Activated CD4-positive, alpha-beta T cell treated with anti-CD3 and anti-CD28 coated beads, Interleukin-2, Interleukin-6, amounts not matched to agents 100 ng/mL and 50 ng/mL, durations not matched to agents 16 hours and 8 hours (primary cell): ENCODE measurements around the gene UCP2.

Source experiments
- DNase-seq: peaks from one replicate; pipeline ENCODE4 v3.0.0-alpha.2; 2020

The UCP2 gene

DNA sequence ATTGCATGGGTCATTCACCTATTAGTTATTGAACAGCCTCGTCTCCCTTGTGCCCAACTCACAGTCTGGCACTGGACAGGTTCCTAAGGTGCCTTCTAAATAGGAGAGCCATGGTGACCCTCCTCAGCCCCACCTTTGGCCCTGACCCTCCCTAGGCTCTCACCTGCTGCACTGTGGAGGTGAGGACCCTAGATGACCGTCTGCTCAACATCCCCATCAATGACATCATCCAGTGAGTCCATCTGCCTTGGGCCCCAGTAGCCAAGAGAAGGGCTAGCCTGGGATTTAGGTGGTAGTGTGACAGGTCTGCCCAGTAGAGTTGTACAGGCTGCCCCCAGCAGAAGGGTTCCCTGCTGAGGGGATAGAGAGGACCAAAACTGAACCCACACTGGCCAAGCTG is 13.6 kb downstream of the UCP2 start:
- no peak for DNase-seq

DNA sequence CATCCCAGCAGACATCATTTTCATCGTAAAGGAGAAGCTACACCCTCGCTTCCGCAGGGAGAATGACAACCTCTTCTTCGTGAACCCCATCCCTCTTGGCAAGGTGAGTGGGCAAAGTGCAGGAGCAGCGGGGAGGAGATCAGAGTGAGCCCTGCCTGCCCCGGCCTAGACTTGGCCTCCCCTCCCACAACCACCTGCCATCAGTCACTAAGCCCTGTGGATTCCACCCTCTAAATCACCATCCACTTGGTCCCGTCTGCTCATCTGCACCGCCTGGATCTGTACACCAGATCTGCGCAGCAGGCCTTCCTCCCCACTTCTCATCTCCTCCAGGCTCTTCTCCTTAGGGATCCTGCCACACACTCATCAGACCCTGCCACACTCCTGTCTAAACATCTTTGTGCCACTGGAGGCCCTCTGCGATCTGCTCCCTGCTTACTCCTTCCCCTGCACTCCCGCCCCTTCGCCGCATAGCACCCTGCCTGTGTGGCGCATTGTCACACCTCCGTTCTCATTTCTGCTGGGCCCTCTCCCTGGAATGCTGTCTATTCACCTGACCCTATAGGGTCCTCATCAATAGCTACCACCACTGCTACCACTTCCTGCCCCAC is 14.2 kb downstream of the UCP2 start:
- DNase-seq, result no peak

DNA sequence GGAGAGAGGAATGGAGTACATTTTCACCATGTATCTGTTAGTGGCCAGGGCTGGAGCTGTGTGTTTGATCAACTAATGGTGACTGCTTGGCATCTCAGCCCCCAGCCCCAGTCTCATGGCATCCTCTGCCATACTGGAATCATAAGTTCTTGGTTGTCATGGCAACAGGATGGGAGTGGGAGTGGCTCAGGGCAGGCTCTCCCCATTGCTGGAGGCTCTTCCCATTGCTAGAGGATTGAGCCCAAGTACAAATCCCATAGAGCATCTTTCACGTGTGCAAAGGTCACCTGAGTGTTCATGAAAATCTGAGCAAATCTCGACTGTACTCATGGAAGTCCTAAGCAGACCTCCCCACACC is 16.9 kb downstream of the UCP2 start:
- no peak for DNase-seq

DNA sequence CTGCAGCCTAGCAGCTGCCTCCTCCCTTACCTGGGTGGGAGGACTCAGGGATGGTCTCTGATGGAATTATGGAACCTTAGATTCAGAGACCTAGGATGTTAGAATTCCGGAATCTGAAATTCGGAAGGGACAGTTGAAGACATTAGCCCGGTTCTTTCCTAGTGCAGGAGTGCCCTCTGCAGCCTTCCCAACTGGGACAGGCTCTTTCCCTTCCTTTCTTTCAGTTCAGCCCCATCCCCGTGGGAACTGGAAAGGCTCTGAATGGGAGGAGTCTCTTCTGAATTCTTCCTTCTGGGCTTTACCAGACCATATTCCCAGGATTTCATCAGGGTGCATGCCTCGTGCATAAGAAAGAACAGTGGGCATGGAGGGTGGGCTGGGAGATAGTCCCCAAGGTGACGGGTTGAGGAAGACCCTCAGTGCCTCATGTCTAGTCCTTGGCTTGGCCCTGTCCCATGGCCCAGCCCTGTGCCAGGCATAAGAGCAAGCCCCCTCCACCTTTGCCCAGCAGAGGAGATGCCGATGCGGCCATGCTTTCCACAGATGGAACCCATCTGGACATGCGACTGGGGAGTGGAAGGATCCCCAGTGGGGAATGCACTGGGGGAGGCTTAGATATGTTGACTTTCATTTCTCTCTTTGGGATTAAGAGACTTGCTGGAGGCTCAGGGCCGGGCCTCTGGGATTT is 17.4 kb downstream of the UCP2 start:
- DNase-seq, result no peak

DNA sequence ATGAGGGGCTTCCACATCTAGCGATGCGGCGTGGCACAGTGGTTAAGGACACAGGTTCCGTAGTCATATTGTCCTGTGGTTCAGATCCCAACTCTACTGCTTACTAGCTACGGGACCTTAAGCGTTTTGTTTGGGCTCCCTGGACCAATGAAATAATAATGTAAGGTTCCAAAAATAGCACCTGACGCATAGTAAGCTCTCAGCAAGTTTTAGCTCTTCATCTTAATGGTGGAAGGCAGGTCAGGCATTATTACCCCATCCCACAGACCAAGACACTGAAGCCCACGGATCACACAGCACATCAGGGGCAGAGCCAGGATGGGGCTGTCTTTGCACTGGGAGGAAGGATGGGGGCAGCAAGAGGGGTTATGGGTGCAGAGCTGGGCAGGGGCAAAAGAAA is 18.8 kb downstream of the UCP2 start:
- no peak for DNase-seq

DNA sequence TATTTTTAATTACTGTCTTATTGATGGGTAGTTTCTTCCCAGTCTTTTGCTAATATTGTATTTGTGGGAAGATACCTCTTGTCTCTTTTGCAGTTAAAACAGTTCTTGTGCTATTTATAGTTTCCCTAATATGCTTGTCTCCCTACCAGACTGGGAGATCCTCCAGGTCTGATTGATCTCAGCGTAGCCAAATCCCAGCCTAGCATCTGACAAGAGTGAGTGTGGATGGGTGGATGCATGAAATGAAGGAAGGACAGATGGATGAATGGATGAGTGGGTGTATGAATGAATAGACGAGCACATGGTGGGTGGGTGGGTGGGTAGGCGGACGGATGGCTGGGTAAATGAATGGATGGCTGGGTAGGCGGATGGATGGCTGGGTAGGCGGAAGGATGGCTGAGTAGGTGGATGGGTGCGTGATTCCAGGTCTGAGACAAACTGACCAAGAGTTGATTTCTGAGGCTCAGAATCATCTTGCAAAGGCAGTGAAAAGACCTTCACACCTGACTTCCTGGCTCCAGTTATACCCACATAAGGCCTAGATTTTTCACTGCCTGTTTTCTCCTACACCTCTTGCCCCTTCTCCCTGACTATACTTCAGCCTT is 20.4 kb downstream of the UCP2 start:
- no peak for DNase-seq

DNA sequence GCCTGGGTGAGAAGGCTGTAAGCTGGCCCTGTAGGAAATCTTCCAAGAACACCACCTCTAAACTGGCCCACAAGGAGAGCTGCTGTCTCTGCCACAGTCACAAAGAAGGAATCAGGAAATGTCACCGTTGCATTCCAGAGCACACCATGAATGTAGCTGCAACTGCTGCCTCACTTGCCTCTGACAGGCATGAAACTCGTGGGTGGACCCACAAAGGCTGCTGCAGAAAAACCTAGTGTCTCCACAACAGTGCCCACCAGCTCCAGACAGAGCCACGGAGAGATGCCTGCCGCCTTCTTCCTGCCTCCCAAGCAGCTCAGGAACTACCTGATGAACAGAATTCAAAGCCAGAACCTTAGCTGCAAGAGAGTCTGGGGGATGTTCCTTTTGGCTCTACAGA is 21.3 kb downstream of the UCP2 start:
- no peak for DNase-seq

DNA sequence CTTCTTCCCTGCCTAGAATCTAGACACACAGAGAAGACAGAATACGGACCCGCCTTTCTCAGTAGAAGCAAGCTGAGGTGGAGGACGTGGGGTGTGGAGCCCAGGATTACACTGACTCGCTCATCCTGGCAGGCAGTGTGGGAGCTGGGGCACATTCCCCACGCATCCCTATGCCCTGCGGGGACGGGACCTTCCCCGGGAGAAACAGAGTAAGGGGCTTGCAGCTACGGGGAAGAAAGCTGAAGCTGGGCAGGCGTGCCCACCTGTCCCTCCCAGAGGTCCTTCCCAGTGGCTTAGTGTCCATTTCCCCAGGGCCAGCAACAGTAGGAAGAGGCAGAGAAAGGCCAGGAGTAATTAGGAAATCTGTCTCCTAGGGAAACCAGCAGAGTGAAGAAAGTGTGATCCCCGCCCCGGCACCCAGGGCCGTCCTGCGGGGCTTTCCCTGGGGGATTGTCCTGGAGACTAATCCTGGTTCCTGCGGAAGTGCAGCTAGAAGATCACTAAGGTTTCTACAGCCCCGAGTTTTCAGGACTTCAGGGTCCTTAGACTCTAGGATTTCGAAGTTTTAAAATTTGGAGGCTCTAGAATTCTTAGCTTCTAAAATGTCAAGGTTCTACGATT is 24.0 kb downstream of the UCP2 start:
- DNase-seq, result no peak

DNA sequence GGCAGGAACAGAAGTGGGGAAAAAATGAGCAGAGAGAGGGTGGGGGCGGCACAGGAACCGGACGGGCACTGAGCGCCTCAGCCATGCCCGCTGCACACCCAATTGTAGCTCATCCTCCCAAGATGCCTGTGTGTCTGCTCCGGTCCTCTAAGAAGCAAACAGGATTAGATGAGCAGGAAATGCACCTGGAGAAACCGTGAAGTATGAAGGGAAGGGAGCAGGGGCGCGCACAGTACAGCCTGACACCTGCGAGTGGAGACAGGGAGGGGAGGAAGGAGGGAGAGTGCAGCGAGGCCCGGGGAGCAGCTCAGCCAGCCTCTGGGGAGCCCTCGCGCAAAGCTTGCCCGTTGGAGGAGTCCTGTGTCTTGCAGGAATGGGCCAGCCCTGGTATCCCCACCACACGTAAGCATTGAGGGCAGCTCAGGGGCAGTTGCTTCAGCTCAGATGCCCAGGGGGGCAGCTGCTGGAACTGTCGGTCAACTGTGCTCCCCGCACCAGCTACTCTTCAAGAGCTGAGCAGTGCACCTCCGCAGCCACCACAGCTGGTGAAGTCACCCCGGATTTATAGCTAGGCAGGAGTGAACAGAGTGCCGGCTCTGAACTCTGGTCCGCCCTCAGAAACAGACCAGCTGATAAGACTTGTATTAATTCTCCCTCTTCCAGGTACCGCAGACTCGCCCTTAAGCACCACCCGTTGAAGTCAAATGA is 24.8 kb downstream of the UCP2 start:
- no peak for DNase-seq

DNA sequence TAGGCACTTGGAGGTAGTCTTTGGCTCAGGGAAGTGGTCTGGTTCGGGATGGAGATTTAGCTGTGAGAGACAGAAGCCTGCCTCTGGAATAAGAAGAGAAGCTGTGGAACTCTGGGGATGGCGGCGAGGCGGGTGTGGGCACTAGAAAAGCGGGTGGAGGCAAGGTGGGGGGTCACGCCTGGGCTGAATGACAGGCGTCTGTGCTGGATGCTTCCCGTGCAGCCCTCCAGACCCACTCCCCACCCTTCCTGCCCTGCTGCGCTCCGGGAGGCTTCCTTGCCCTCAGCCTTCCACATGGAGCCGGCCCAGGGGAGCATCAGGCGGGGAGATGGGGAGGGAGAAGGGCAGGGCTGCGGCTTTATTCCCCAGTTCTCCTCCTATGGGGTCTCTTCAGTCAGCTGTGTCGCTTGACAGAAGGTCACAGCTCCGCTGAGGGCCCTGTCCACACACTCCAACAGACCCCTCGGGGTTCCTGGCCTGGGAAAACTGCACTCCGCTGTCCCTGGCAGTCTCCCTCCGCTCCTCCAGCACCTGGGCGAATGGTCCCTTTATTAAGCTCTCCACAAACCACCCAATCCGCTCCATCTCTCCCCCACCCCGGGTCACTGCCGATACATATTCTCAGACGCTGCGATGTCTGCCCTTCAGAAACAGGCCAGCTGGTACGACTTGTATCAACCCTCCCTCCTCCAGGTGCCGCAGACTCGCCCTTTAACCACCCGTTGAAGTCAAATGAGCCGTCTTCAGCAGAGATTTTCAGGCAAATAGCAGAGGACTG is 25.6 kb downstream of the UCP2 start:
- no peak for DNase-seq

DNA sequence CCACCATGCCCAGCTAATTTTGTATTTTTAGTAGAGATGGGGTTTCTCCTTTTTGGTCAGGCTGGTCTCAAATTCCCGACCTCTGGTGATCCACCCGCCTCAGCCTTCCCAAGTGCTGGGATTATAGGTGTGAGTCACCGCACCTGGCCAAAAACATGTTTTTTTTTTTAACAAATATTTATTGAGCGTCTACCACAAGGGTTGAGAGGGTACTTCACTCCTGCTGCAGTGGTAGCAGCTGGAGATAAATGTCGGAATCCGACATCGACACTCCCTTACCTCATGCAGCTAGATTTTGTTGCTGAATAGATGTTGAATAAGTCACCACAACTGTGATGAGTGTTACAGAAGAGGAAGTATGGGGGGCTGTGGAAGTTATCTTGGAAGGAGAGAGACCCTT is 30.8 kb downstream of the UCP2 start:
- no peak for DNase-seq

DNA sequence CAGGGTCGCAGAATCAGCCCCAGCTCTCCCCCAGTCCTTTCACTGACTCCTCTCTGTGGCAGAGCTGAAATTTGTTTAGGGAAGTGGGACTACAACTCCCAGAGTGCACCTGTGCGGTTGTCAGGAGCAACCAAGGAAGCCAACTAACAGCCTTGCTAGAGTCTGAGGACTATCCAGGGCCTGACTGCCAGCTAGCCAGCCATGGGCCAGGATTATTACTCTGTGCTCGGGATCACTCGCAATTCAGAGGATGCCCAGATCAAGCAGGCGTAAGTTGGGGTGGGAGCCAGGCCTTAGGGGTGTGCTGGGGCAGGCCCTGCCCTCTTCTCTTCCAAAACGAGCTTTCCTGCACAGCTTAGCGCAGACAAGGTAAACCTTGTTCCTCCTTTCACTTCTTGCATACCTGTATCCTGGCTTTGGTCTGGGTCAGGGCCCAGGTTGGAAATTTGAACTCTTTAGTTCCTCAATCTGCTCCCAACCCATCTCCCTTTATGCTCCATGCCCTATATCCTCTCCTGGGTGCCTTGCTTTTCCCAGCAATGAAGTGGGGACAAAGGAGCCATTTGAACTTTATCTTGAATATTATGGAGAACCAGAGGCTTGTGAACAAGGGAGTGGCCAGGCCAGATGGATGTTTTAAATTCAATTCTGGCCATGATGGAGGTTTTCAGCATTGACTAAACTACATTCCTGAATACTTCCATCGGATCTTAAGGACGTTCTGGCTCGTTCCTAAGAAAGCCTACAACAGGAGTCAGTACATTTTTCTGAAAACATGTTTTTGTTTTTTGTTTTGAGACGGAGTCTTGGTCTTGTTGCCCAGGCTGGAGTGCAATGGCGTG is 31.6 kb downstream of the UCP2 start, which contains the start of gene DNAJB13:
Gene DNAJB13 (plus strand): TSS at position 158 of the 842 bp plus-strand sequence. CDS start 44 bp downstream, at position 202.
- DNase-seq, result peak; percentile 39

DNA sequence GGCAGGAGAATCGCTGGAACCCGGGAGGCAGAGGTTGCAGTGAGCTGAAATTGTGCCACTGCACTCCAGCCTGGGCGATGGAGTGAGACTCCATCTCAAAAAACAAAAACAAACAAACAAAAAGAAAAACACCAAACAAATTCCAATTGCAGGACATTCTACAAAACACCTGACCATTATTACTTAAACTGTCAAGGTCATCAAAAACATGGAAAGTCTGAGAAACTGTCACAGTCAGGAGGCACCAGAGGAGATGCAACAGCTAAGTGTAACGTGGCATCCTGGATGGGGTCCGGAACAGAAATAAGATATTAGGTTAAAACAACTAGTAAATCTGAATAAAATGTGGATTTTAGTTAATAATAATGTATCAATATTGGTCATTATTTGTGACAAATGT is 32.7 kb downstream of the UCP2 start:
- DNase-seq, result no peak

DNA sequence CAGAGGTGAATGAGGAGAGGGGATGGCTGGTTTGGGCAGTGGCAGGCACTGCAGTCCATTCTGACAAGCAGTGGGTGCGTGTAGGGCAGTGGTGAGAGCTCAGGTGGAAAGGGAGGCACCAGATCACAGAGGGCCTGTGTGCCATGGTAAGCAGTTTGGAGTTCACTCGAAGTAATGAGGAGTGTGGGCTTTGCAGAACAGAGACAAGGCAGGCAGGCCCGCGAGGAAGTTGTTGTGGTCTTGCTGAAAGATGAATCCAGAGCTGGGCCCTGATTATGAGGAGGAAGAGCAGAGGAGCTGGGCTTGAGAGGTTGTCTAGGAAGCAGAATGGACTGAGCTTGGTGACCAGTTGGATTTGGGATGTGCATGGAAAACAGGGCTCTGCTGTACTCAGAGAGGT is 33.4 kb downstream of the UCP2 start:
- DNase-seq, result no peak

DNA sequence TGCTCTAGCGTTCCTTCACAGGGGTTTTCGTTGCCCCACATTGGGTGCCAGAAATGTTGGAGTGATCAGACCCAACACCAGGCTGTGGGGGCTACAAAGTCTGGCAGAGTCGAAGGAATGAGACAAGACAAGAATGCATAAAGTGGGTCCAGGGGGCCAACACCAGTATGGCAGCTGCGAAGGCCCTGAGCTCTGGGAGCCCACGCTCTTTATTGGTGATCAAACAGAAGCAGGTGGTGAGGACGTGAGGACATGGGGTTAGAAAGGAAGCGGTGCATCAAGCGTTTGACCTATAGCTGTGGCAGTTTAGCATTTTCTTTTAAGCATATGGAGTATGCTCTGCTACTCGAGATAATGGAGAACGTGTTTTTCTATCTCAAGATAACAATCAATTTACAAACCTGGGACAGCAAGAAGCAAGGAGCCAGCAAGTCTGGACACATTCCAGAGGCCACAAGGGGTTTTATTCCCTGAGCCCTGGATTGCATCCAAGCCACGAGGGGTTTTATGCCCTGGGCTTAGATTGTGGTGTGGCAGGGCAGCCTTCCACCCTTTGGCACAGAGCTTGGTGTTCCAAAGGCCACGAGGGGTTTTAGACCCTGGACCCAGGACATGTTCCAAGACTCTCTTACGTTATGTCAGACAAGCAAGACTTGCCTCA is 35.7 kb downstream of the UCP2 start:
- no peak for DNase-seq

DNA sequence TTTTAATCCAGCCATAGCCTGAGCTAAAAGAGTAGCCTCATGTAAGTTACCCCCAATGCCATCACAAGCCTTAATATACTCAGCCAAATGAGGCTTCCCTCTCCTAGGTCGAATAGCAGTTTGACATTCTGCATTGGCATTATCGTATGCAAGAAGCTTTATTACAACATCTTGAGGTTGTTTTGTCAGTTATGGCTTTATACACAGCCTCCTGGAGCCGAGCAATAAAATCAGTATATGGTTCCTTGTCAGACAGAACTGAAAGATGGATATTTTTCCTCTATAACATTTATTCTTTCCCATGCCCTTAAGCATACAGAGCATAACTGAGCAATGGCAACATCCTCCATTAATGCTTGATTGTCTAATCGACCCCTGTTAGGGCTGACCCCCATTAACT is 37.2 kb downstream of the UCP2 start:
- no peak for DNase-seq

DNA sequence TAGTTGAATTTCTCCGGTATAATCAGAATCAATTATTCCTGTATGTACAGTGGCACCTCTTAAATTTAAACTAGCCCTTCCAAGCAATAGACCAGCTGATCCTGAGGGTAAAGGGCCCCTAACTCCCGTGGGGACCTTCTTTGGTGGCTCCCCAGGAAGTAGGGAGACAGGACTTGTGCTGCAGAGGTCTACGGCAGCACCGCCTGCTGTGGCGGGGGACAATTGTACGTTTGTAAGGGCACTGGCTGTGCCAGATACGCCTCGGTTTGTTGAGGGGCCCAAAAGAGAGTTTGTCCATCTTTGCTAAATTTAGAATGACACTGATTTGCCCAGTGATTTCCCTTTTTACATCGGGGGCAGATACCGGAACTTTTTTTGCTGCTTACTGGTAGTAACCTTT is 37.7 kb downstream of the UCP2 start:
- DNase-seq, result no peak

DNA sequence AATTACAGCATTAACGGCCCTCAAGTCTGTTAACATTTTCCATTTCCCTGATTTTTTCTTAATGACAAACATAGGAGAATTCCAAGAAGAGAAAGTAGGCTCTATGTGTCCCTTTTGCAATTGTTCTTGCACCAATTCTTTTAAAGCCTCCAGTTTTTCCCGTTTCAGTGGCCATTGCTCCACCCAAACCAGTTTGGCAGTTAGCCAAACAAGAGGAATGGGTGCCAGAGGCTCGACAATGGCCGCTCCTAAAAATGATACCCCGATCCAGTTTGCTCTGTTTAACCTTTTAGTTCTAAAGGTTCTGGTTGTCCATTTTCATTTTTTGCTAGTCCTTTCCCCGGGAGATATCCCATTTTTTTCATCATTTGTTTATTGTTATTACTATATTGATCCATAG is 38.6 kb downstream of the UCP2 start:
- DNase-seq, result no peak

DNA sequence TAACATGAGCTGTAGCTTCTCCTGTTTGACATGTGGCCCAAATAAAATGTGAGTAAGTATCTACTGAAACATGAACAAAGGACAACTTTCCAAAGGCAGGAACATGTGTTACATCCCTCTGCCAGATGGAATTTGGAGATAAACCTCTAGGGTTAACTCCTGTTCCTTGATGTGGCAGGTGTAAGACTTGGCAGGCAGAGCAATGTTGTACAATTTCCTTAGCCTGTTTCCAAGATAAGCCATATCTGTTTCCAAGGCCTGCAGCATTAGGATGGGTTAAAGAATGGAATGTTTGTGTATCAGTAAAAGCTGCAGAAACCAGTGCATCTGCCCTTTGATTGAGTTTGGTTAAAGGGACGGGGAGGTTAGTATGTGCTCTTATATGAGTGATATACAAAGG is 40.6 kb downstream of the UCP2 start:
- DNase-seq, result no peak

DNA sequence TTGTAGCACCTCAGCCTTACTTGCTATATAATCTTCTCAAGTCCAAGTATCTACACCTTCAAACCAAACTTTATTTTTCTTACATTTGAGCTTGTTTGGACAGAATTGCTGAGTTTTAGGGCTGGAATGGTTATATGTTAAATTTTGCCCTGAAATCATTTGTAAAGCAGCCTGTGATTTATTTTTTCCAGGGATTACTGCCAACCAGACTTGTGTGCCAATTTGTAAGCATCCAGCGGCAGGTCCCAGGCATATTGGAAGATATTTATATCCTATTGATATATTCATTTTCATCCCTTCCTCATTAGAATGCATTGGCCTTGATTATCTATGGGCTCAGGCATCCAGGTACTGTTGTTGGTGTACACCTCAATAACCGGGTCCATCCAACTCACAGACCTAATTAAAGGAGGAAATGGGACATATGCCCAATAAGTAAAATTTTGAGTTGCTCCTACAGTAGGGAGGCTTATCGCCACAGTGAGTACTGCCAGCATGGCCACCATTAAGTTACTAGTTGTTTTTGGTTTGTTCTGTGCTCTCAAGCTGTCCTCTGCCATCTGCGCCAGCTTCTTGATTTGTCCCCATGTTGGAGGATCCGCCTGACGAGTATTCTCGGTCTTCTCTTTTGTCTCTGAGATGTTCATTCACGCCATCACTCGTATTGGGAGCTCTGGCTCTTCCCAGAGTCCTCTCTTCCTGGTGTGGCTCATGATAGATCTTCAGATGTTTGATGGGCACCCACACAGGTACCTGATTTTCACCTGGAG is 41.7 kb downstream of the UCP2 start:
- DNase-seq, result no peak
